ENCODE data around the gene AQP1.
A peak's percentile ranks its signal among the peaks of the same experiment; 100 is the strongest.

The AQP1 gene

GRCh38 chr7:30973292-30973691, 61.6 kb downstream of the AQP1 start:
- Histone ChIP-seq H4K20me1 (ENCODE audit: insufficient read depth, low read length) (no peaks in the 10 kb centered on the region), H3K27ac (ENCODE audit: low read length) (no peak overlapping the region), H2AFZ (ENCODE audit: low read depth, low read length) (no peak overlapping the region), H3K27me3 (ENCODE audit: insufficient read depth, low read length, poor library complexity) (peaks cover 10% of the 10 kb centered on the region), H3K4me1 (ENCODE audit: insufficient read depth, low read length) (no peaks in the 10 kb centered on the region), H3K9ac (ENCODE audit: low read depth, low read length) (no peak overlapping the region), H3K4me3 (ENCODE audit: low read depth in 1 of 2, low read length in 2 of 2) (no peak overlapping the region), H3K79me2 (ENCODE audit: insufficient read depth, low read length) (no peaks in the 10 kb centered on the region), H3K36me3 (ENCODE audit: insufficient read depth, low read length) (no peaks in the 10 kb centered on the region), H3K9me3 (ENCODE audit: insufficient read depth, low read length, severe bottlenecking) (no peaks in the 10 kb centered on the region), H3K4me2 (ENCODE audit: insufficient read depth, low read length) (no peak overlapping the region)
- ATAC-seq (ENCODE audit: insufficient read depth, low read depth), result no peak
- DNase-seq, result no peak
- TF ChIP-seq CTCF (IDR thresholded peaks at IDR 0.05; ENCODE audit: borderline replicate concordance, extremely low read depth, low read length, poor library complexity, severe bottlenecking), result no peak
- no peak for TF ChIP-seq EZH2 (IDR thresholded peaks at IDR 0.05; ENCODE audit: borderline replicate concordance, low read depth, low read length, severe bottlenecking)

- H3K9ac ChIP-seq (ENCODE audit: low read depth, low read length), result no peak overlapping the region
- H3K4me2 ChIP-seq (ENCODE audit: insufficient read depth, low read length), result no peak overlapping the region
- no peaks in the 10 kb centered on the region for H4K20me1 ChIP-seq (ENCODE audit: insufficient read depth, low read length)
- H2AFZ ChIP-seq (ENCODE audit: low read depth, low read length), result no peak overlapping the region
- DNase-seq, result no peak
- H3K9me3 ChIP-seq (ENCODE audit: insufficient read depth, low read length, severe bottlenecking), result no peaks in the 10 kb centered on the region
- peaks cover 10% of the 10 kb centered on the region for H3K27me3 ChIP-seq (ENCODE audit: insufficient read depth, low read length, poor library complexity)
- H3K79me2 ChIP-seq (ENCODE audit: insufficient read depth, low read length), result no peaks in the 10 kb centered on the region
- H3K36me3 ChIP-seq (ENCODE audit: insufficient read depth, low read length), result no peaks in the 10 kb centered on the region
- no peak overlapping the region for H3K4me3 ChIP-seq (ENCODE audit: low read depth in 1 of 2, low read length in 2 of 2)
- no peak for TF ChIP-seq EZH2 (IDR thresholded peaks at IDR 0.05; ENCODE audit: borderline replicate concordance, low read depth, low read length, severe bottlenecking)
- no peak for TF ChIP-seq CTCF (IDR thresholded peaks at IDR 0.05; ENCODE audit: borderline replicate concordance, extremely low read depth, low read length, poor library complexity, severe bottlenecking)
- ATAC-seq (ENCODE audit: insufficient read depth, low read depth), result no peak
- no peaks in the 10 kb centered on the region for H3K4me1 ChIP-seq (ENCODE audit: insufficient read depth, low read length)
- no peak overlapping the region for H3K27ac ChIP-seq (ENCODE audit: low read length)
These were observed 62.3 kb downstream of the AQP1 start for GRCh38 chr7:30973791-30974604.

GRCh38 chr7:30974605-30975255, 63.1 kb downstream of the AQP1 start:
- H4K20me1 ChIP-seq (ENCODE audit: insufficient read depth, low read length), result no peaks in the 10 kb centered on the region
- no peaks in the 10 kb centered on the region for H3K79me2 ChIP-seq (ENCODE audit: insufficient read depth, low read length)
- H2AFZ ChIP-seq (ENCODE audit: low read depth, low read length), result no peak overlapping the region
- H3K36me3 ChIP-seq (ENCODE audit: insufficient read depth, low read length), result no peaks in the 10 kb centered on the region
- H3K9me3 ChIP-seq (ENCODE audit: insufficient read depth, low read length, severe bottlenecking), result no peaks in the 10 kb centered on the region
- H3K4me3 ChIP-seq (ENCODE audit: low read depth in 1 of 2, low read length in 2 of 2), result no peak overlapping the region
- H3K9ac ChIP-seq (ENCODE audit: low read depth, low read length), result no peak overlapping the region
- H3K4me2 ChIP-seq (ENCODE audit: insufficient read depth, low read length), result no peak overlapping the region
- no peak for TF ChIP-seq EZH2 (IDR thresholded peaks at IDR 0.05; ENCODE audit: borderline replicate concordance, low read depth, low read length, severe bottlenecking)
- peak; percentile 56 for TF ChIP-seq CTCF (IDR thresholded peaks at IDR 0.05; ENCODE audit: borderline replicate concordance, extremely low read depth, low read length, poor library complexity, severe bottlenecking)
- DNase-seq (peak; percentile 17), ATAC-seq (ENCODE audit: insufficient read depth, low read depth) (peak; percentile 40; the same call in 1 of the 3 replicates)
- H3K27me3 ChIP-seq (ENCODE audit: insufficient read depth, low read length, poor library complexity), result peaks cover 10% of the 10 kb centered on the region
- H3K27ac ChIP-seq (ENCODE audit: low read length), result no peak overlapping the region
- no peaks in the 10 kb centered on the region for H3K4me1 ChIP-seq (ENCODE audit: insufficient read depth, low read length)

All from DND-41 (cell line).